Activated T-helper 17 cell treated with anti-CD3 and anti-CD28 coated beads, Interleukin-2, amount 50 U/mL, for 72 hours (primary cell): ENCODE measurements around the gene MMP25. TPM values are rescaled to one million over a fixed set of nuclear protein-coding genes. Genes with fewer than 3 reads are reported as not detected.

ENCODE experiments used
- ATAC-seq: fragments of 150-1000 bp; cut with Tn5 transposase; replicated peaks from 2 replicates; pipeline ENCODE4 v1.10.0; 2021; ENCODE audit warnings: mild to moderate bottlenecking, moderate library complexity
- H3K27ac Mint-ChIP-seq: one replicate; pipeline ENCODE4 v1.8.0; 2022; ENCODE audit warnings: mixed read lengths
- H3K27me3 Mint-ChIP-seq: one replicate; pipeline ENCODE4 v1.8.0; 2022; ENCODE audit warnings: mixed read lengths
- H3K36me3 Mint-ChIP-seq: one replicate; pipeline ENCODE4 v1.8.0; 2022; ENCODE audit warnings: low read depth, mild to moderate bottlenecking, mixed read lengths
- H3K4me1 Mint-ChIP-seq: one replicate; pipeline ENCODE4 v1.8.0; 2022; ENCODE audit warnings: mixed read lengths
- H3K4me3 Mint-ChIP-seq: one replicate; pipeline ENCODE4 v1.8.0; 2022; ENCODE audit warnings: mild to moderate bottlenecking, mixed read lengths
- H3K9me3 Mint-ChIP-seq: one replicate; pipeline ENCODE4 v1.8.0; 2022; ENCODE audit warnings: mixed read lengths
- total RNA-seq, 2 donors: library from RNA; stranded (reverse); gene quantifications; one replicate each; pipeline ENCODE4 v1.2.3, GENCODE V29; 2022

The MMP25 gene
- total RNA-seq, result 1 to 10 TPM; 5.9 to 7.1 TPM

DNA sequence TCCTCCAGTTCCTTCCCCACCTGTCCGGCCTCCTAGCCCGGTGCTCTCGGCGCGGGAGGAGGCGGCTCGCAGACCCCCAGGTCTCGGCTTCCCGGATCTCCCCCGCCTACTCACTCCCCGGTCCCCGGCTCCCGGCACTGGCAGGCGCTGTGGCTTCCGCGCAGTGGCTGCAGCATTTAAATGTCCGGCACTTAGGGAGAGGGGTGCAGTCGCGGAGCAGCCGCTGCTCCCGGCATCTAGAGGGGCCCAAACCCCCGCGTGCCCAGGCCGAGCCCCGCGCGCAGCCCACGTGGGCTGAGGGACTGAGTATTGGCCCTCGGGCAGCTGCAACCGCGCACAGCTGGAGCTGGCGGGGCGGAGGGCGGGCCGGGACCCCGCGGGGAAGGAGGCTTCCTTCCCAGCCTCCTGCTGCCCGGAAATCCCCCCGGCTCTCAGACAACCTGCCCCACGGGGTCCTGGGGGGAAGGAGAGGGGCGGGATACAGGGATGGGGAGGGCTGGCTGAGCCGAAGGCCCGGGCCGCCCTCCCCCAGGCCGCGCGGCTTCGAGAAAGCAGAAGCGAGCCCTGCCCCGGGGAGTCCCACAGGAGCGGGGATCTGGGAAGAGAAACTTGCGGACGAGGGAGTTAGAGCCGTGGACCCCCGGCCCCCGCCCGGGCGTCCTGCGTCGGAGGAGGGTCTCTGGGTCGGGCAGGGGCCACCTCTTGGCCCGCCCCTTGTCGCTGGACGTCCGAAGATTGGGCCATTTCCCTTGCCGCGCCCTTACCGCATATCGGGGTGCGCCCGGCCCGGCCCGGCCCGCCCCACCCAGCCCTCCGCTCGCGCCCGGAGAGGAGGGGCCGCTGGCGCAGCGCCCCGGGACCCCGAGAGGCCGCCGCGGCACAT is at the start of gene MMP25:
MMP25 (plus strand) TSS at position 804 of the 883 bp plus-strand sequence. CDS start 357 bp downstream, outside the sequence.
- Mint-ChIP-seq H3K4me3 (peak within 1 kb of the TSS; percentile 67), H3K4me1 (no peaks in the 10 kb centered on the region), H3K27ac (no peak within 1 kb of the TSS), H3K9me3 (no peaks in the 10 kb centered on the region), H3K27me3 (peaks cover 22% of the 10 kb centered on the region), H3K36me3 (peaks cover 12% of the 10 kb centered on the region)
- peak; percentile 33 for ATAC-seq

DNA sequence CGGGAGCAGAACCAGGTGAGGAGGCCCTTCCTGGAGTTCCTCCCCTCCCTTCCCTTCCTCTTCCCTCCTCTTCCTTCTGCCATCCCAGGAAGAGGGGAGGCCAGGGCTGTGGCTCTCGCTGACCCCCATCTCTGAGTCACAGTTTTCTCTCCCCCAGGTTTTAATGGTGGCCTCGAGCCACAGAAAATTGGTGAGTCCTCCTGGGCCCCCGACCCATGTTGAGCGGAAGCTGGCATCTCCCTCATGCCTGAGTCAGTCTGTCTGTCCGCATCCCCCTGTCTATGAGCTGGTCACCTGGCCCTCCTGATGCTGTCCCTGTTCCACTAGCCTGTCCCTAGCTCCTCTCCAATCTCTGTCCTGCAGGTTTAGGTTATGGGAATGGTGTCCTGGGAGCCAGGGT is 46.4 kb upstream of the MMP25 start:
- Mint-ChIP-seq H3K4me3 (no peak overlapping the region), H3K27me3 (peaks cover 3% of the 10 kb centered on the region), H3K4me1 (no peaks in the 10 kb centered on the region), H3K9me3 (no peaks in the 10 kb centered on the region), H3K36me3 (no peaks in the 10 kb centered on the region), H3K27ac (no peak overlapping the region)
- no peak for ATAC-seq

DNA sequence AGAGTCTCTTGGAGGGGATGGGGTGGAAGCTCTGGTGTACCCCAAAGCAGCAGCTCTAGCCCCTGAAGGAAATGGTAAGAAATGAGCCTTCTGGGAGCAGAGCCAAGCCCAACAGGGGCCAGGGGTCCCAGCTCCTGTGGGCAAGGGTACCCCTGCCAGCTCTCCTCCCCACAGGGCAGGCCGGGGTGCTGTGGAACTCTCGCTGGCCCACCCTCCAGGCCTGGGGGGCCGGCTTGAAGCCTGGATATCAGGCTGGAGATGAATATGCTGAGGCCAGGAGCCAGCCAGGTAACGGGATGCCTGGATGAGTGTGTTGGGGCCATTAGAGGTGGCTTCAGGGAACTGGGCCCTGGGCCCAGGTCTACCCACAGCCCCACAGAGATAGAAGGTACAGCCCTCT is 45.8 kb upstream of the MMP25 start:
- Mint-ChIP-seq H3K9me3 (no peaks in the 10 kb centered on the region), H3K27ac (no peak overlapping the region), H3K4me1 (no peaks in the 10 kb centered on the region), H3K36me3 (no peaks in the 10 kb centered on the region), H3K27me3 (peaks cover 3% of the 10 kb centered on the region), H3K4me3 (no peak overlapping the region)
- ATAC-seq, result no peak

DNA sequence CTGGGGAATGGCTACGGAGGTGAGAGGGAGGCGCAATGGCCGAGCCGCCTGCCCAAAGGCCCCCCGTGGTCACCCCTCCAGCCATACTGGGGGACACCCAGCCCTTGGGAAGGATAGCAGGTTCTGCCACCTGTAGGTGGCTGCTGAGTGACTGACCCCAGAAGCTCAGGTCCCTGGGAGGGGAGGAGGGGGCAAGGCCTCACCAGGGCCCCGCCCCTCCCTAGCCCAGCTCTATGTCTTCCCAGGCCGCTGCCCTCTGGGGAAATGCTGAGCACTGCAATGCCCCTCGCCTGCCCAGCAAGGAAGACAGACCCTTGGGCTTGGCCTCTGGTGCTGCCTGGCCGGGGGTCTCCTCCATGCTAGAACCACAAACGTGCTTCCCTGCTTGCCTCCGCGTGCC is 45.0 kb upstream of the MMP25 start:
- Mint-ChIP-seq H3K27me3 (peaks cover 3% of the 10 kb centered on the region), H3K9me3 (no peaks in the 10 kb centered on the region), H3K27ac (no peak overlapping the region), H3K36me3 (no peaks in the 10 kb centered on the region), H3K4me3 (no peak overlapping the region), H3K4me1 (no peaks in the 10 kb centered on the region)
- no peak for ATAC-seq

- peak overlapping the region; percentile 39 for H3K4me3 Mint-ChIP-seq
Measured at GRCh38 chr16:3003582-3004270, 42.6 kb upstream of the MMP25 start.

GRCh38 chr16:3004319-3004718 is 42.0 kb upstream of the MMP25 start:
- no peaks in the 10 kb centered on the region for H3K9me3 Mint-ChIP-seq
- no peaks in the 10 kb centered on the region for H3K36me3 Mint-ChIP-seq
- H3K27ac Mint-ChIP-seq, result no peak overlapping the region
- peaks cover 10% of the 10 kb centered on the region for H3K4me1 Mint-ChIP-seq
- peak; percentile 11 for ATAC-seq
- peak overlapping the region; percentile 39 for H3K4me3 Mint-ChIP-seq
- H3K27me3 Mint-ChIP-seq, result peaks cover 6% of the 10 kb centered on the region

More at GRCh38 chr16:3003582-3004270, 42.6 kb upstream of the MMP25 start:
- Mint-ChIP-seq H3K9me3 (no peaks in the 10 kb centered on the region), H3K4me1 (peaks cover 10% of the 10 kb centered on the region), H3K27me3 (peaks cover 6% of the 10 kb centered on the region), H3K27ac (no peak overlapping the region), H3K36me3 (no peaks in the 10 kb centered on the region)
- peak; percentile 100 for ATAC-seq

DNA sequence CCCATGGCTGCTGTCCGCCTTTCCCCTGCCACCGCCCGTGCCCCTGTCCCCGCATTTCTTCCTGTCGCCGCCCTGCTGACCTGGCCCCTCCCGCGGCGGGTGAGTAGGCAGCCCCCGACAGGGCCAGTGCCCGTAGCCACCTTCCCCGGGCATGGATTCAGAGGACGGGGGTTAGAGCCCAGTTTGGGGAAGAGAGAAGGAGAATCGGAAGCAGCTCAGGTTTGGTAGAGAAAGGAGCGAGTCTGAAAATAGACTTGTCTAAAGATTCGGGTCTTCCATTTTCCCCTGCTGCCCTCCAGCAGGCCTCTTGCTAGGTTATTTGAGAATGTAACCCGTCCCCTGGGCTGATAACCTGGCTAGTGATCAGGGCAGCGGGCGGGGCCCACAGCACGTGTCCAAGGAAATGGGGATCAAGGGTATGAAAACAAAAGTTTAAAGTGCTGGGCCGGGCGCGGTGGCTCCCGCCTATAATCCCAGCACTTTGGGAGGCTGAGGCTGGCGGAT is 41.5 kb upstream of the MMP25 start:
- H3K9me3 Mint-ChIP-seq, result no peaks in the 10 kb centered on the region
- no peak for ATAC-seq
- peak overlapping the region; percentile 52 for H3K4me3 Mint-ChIP-seq
- no peak overlapping the region for H3K27ac Mint-ChIP-seq
- no peaks in the 10 kb centered on the region for H3K36me3 Mint-ChIP-seq
- H3K4me1 Mint-ChIP-seq, result peaks cover 10% of the 10 kb centered on the region
- H3K27me3 Mint-ChIP-seq, result peaks cover 6% of the 10 kb centered on the region

GRCh38 chr16:3007059-3007956 is 39.1 kb upstream of the MMP25 start:
- no peak for ATAC-seq
- peak overlapping the region; percentile 69 for H3K27ac Mint-ChIP-seq
- H3K9me3 Mint-ChIP-seq, result no peaks in the 10 kb centered on the region
- peak overlapping the region; percentile 42 for H3K4me3 Mint-ChIP-seq
- H3K27me3 Mint-ChIP-seq, result peaks cover 3% of the 10 kb centered on the region
- no peaks in the 10 kb centered on the region for H3K36me3 Mint-ChIP-seq
- peaks cover 10% of the 10 kb centered on the region for H3K4me1 Mint-ChIP-seq

DNA sequence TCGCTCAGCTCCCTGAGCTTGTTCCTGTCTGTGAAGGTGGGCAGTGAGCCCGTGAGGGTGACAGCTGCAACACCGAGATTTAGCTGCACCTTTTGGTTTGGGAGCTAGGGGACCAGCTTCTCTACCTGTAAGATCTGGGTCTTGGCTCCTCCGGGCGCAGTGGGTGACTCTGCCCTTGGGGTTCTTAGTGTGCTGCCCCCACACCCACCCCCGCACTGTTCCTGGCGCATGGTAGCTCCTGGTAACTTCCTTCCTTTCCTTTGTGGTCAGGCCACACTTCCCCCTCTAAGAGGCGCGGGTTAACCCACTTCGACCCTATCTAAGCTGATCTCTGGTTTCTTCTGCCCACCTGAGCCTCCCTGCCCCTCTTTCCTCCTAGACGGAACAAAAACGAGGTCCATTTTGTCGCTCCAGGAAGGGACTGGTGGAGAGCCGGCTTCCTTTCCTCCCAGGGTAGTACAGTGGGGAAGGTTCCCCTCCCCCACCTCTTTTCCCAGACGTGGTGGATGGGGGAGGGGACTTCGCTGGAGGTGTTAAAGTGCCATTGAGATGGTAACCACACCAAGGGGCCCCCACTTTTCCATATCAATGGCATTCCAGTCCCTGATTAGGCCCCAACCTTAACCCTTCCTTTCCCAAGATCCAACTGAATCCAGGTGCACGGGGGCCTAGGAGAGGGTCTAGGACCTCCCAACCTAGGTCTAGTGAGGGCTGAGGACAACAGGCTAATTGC is 38.2 kb upstream of the MMP25 start:
- Mint-ChIP-seq H3K27ac (peak overlapping the region; percentile 69), H3K4me1 (peaks cover 10% of the 10 kb centered on the region)

DNA sequence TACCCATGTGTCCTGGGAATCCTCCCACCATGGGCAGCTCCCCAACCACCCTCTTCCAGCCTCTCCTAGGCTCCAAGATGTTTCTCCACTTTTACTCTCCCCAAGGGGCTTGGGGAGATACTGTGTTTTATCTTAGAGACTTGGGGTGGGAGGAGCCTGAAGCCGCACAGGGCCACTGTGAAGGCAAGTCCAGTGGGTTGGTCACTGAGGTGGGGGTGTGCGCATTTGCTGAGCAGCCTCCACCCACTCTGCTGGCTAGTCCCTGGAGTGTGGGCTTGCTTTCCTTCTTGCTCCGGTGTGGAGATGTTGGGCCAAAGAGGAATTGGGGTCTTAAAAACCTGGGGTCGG is 37.7 kb upstream of the MMP25 start:
- Mint-ChIP-seq H3K27ac (no peak overlapping the region), H3K27me3 (peaks cover 3% of the 10 kb centered on the region), H3K4me3 (peak overlapping the region; percentile 42), H3K4me1 (peaks cover 10% of the 10 kb centered on the region), H3K9me3 (no peaks in the 10 kb centered on the region), H3K36me3 (no peaks in the 10 kb centered on the region)
- ATAC-seq, result no peak

More for the DNA sequence above, 38.2 kb upstream of the MMP25 start:
- Mint-ChIP-seq H3K9me3 (no peaks in the 10 kb centered on the region), H3K27me3 (peaks cover 3% of the 10 kb centered on the region), H3K4me3 (peak overlapping the region; percentile 42), H3K36me3 (no peaks in the 10 kb centered on the region)
- ATAC-seq, result no peak

DNA sequence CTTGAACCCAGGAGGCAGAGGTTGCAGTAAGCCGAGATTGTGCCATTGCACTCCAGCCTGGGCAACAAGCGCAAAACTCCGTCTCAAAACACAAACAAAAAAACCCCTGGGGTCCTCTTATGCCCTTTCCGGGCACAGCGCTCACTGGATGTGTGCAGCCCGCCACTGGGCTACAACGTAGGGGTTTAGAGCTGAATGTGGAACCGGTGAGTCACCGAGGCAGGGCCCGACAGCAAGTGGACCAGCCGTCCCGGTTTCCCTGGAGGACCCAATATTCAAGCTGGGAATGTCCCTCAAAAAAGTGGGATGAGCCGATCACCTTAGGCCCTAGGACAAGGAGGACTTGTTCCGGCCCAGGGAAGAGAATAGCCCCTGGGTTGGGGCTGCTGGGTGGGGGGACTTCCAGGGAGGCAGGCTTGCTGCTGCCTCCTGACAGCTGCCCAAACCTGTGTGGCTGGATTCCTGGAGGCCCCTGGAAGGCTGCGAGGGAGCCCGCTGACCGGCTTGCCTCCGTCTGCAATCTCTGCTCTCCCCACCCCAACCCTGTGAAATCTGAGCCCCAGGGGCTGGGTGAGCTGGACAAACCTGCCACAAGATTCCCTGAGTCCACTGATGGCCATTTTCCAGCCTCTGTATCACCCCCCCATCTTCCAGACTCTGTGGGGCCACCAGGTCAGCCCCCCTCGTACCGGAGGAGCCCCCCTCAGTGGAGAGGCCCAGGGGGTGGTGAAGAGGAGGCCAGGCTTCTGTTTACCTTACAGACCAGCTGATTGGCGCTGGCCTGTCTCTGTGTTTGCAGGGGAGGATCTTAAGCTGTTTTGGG is 36.6 kb upstream of the MMP25 start:
- Mint-ChIP-seq H3K4me1 (peaks cover 10% of the 10 kb centered on the region), H3K27me3 (peaks cover 6% of the 10 kb centered on the region), H3K36me3 (no peaks in the 10 kb centered on the region), H3K4me3 (no peak overlapping the region), H3K9me3 (no peaks in the 10 kb centered on the region), H3K27ac (no peak overlapping the region)
- no peak for ATAC-seq

- Mint-ChIP-seq H3K4me1 (peaks cover 10% of the 10 kb centered on the region), H3K36me3 (no peaks in the 10 kb centered on the region), H3K4me3 (no peak overlapping the region), H3K27ac (no peak overlapping the region), H3K27me3 (peaks cover 6% of the 10 kb centered on the region), H3K9me3 (no peaks in the 10 kb centered on the region)
- ATAC-seq, result no peak
Measured at GRCh38 chr16:3010510-3010909, 35.9 kb upstream of the MMP25 start.

DNA sequence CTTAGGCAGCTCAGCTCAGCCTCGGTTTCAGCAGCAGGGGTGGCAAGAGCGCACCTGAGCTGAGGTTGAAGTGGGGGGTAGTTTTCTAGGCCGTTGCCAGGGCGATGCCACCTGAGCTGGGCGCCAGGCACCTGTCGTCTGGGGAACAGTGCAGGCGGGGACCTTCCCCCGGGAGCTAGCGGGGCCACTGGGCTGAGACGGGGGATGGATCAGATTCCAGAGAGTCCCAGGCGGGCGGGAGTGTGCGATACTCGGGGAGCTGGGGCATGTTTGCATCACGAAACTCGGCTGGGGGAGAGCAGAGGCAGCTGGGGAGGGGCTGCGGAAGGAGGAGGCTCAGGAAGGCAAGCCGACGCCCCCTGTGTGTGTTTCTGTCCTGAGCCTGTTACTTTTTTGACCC is 34.1 kb upstream of the MMP25 start:
- H3K36me3 Mint-ChIP-seq, result no peaks in the 10 kb centered on the region
- ATAC-seq, result no peak

More for the DNA sequence above, 34.1 kb upstream of the MMP25 start:
- peaks cover 6% of the 10 kb centered on the region for H3K4me1 Mint-ChIP-seq
- peaks cover 3% of the 10 kb centered on the region for H3K27me3 Mint-ChIP-seq
- H3K4me3 Mint-ChIP-seq, result no peak overlapping the region
- H3K27ac Mint-ChIP-seq, result no peak overlapping the region
- no peaks in the 10 kb centered on the region for H3K9me3 Mint-ChIP-seq
